Liver (tissue), 9 donors: ENCODE measurements around the gene VPS26B. TPM values are rescaled to one million over a fixed set of nuclear protein-coding genes. Genes with fewer than 3 reads are reported as not detected.

ENCODE experiments used
- DNase-seq: peaks from one replicate; pipeline ENCODE4 v3.0.0-alpha.2; 2017; ENCODE audit warnings: low spot score
- H3K27ac ChIP-seq, 2 donors: one replicate each; pipeline ENCODE4 v1.7.0; 2013; ENCODE audit warnings: inconsistent platforms in 2 of 2, low read length in 2 of 2, control low read depth in 1 of 2, low read depth in 1 of 2, mild to moderate bottlenecking in 1 of 2
- H3K27me3 ChIP-seq, 4 donors: one replicate each; pipeline versions ENCODE4 v1.6.1 to v1.7.0; 2013; ENCODE audit warnings: low read length in 3 of 4, inconsistent platforms in 1 of 4, mild to moderate bottlenecking in 1 of 4, moderate library complexity in 1 of 4; ENCODE audit not compliant: control insufficient read depth in 4 of 4, insufficient read depth in 4 of 4
- H3K36me3 ChIP-seq, 4 donors: one replicate each; pipeline versions ENCODE4 v1.6.1 to v1.7.0; 2013; ENCODE audit warnings: low read length in 3 of 4, mild to moderate bottlenecking in 3 of 4, low read depth in 1 of 4, moderate library complexity in 1 of 4; ENCODE audit not compliant: control insufficient read depth in 4 of 4, insufficient read depth in 3 of 4
- H3K4me1 ChIP-seq, 4 donors: one replicate each; pipeline versions ENCODE4 v1.6.1 to v1.7.0; 2013; ENCODE audit warnings: low read length in 3 of 4, mild to moderate bottlenecking in 3 of 4, moderate library complexity in 1 of 4; ENCODE audit not compliant: control insufficient read depth in 4 of 4, insufficient read depth in 4 of 4
- H3K4me3 ChIP-seq, 3 donors: one replicate each; pipeline versions ENCODE4 v1.6.1 to v1.7.0; 2013; ENCODE audit warnings: low read length in 3 of 3, control low read depth in 1 of 3, low read depth in 1 of 3, mild to moderate bottlenecking in 1 of 3
- H3K9ac ChIP-seq, 2 donors: one replicate each; pipeline ENCODE4 v1.7.0; 2013; ENCODE audit warnings: low read length in 2 of 2, mild to moderate bottlenecking in 2 of 2, moderate library complexity in 2 of 2, control low read depth in 1 of 2, low read depth in 1 of 2
- H3K9me3 ChIP-seq, 4 donors: one replicate each; pipeline versions ENCODE4 v1.6.1 to v1.7.0; 2013; ENCODE audit warnings: low read length in 3 of 4; ENCODE audit not compliant: control insufficient read depth in 4 of 4
- ATF3 ChIP-seq: IDR thresholded peaks from 2 replicates; pipeline ENCODE4 v1.6.1; 2016; ENCODE audit warnings: antibody characterized with exemption
- EGR1 ChIP-seq, 2 donors: IDR thresholded peaks; 2 replicates each; pipeline ENCODE4 v1.6.1; 2016 to 2018; ENCODE audit warnings: antibody characterized with exemption in 2 of 2, low read depth in 2 of 2
- FOXA1 ChIP-seq: IDR thresholded peaks from 2 replicates; pipeline ENCODE4 v1.6.1; 2016; ENCODE audit warnings: antibody characterized with exemption
- FOXA2 ChIP-seq: IDR thresholded peaks from 2 replicates; pipeline ENCODE4 v1.6.1; 2016; ENCODE audit warnings: antibody characterized with exemption
- GABPA ChIP-seq, 2 donors: IDR thresholded peaks in 1 of 2; conservative IDR thresholded peaks in 1 of 2; 2 replicates each; pipeline ENCODE4 v1.6.1; 2016; ENCODE audit warnings: antibody characterized with exemption in 2 of 2, mild to moderate bottlenecking in 1 of 2, moderate library complexity in 1 of 2
- JUND ChIP-seq, 2 donors: IDR thresholded peaks; 2 replicates each; pipeline ENCODE4 v1.6.1; 2016; ENCODE audit warnings: antibody characterized with exemption in 2 of 2
- MAX ChIP-seq: IDR thresholded peaks from 2 replicates; pipeline ENCODE4 v1.6.1; 2016; ENCODE audit warnings: antibody characterized with exemption
- NR2F2 ChIP-seq: IDR thresholded peaks from 2 replicates; pipeline ENCODE4 v1.6.1; 2016; ENCODE audit warnings: antibody characterized with exemption
- RXRA ChIP-seq, 2 donors: IDR thresholded peaks; 2 replicates each; pipeline ENCODE4 v1.6.1; 2017 to 2018; ENCODE audit warnings: antibody characterized with exemption in 2 of 2, mild to moderate bottlenecking in 1 of 2
- SP1 ChIP-seq: IDR thresholded peaks from 2 replicates; pipeline ENCODE4 v1.6.1; 2018; ENCODE audit warnings: antibody characterized with exemption, mild to moderate bottlenecking
- TAF1 ChIP-seq: conservative IDR thresholded peaks from 2 replicates; pipeline ENCODE4 v1.6.1; 2016; ENCODE audit warnings: antibody characterized with exemption, mild to moderate bottlenecking
- YY1 ChIP-seq: IDR thresholded peaks from 2 replicates; pipeline ENCODE4 v1.6.1; 2016; ENCODE audit warnings: antibody characterized with exemption, mild to moderate bottlenecking
- WGBS: extraction: QIAGEN DNeasy Blood & Tissue Kit; methylation state at CpG from one replicate; pipeline ENCODE4 v1.1.7; 2013; 5-methylcytosine and 5-hydroxymethylcytosine counted together
- polyA plus RNA-seq, 2 donors: library from polyadenylated mRNA; stranded (reverse) in 1 of 2; unstranded in 1 of 2; fragments of 200-250 nt in 1 of 2; fragments of >200 nt in 1 of 2; fragmentation: Nextera tagmentation in 1 of 2; extraction: Ambion mirVana in 1 of 2; gene quantifications; one replicate each; pipeline versions ENCODE4 v1.2.1 to v1.2.3, GENCODE V29; 2013 to 2015
- total RNA-seq, 2 donors: library from RNA; depleted of rRNA; stranded (reverse); fragments of >200 nt; gene quantifications; one replicate each; pipeline ENCODE4 v1.2.3, GENCODE V29; 2014
- donor health status: healthy.
- donor health status: healthy.
- donor health status: healthy.
- donor health status: healthy.
- donor health status: healthy.

The VPS26B gene
- total and polyA plus RNA-seq, 4 donors = 12.6 to 35.0 (median 20.2) TPM

GRCh38 chr11:134266841-134267251, 42.4 kb downstream of the VPS26B start (continued):
- TF ChIP-seq MAX (no peak), FOXA2 (no peak), RXRA (IDR thresholded peaks at IDR 0.05) (no peak), JUND (IDR thresholded peaks at IDR 0.05) (no peak), FOXA1 (no peak)

- DNase-seq = no peak
- peaks cover 2 to 18% (median 11%) of the 10 kb centered on the region in 4 donors for H3K36me3 ChIP-seq
- H3K4me3 ChIP-seq = no peak overlapping the region
- H3K9me3 ChIP-seq = no peaks in the 10 kb centered on the region
- H3K9ac ChIP-seq = no peak overlapping the region
- H3K4me1 ChIP-seq = peaks cover 0 to 3% (median under 1%) of the 10 kb centered on the region in 4 donors
- H3K27me3 ChIP-seq = no peaks in the 10 kb centered on the region
- no peak overlapping the region for H3K27ac ChIP-seq
- 92% methylated on average over 5 of the region's 5 CpGs for WGBS
- TF ChIP-seq EGR1 (IDR thresholded peaks at IDR 0.05; ENCODE audit: low read depth in 2 of 2) = no peak
- no peak for TF ChIP-seq FOXA1
- no peak for TF ChIP-seq GABPA (IDR thresholded peaks at IDR 0.05 in 1 of 2, conservative IDR thresholded peaks at IDR 0.05 in 1 of 2)
- no peak for TF ChIP-seq NR2F2
- no peak for TF ChIP-seq RXRA (IDR thresholded peaks at IDR 0.05)
- TF ChIP-seq SP1 = no peak
Measured at GRCh38 chr11:134267461-134267860, 43.0 kb downstream of the VPS26B start.

DNA sequence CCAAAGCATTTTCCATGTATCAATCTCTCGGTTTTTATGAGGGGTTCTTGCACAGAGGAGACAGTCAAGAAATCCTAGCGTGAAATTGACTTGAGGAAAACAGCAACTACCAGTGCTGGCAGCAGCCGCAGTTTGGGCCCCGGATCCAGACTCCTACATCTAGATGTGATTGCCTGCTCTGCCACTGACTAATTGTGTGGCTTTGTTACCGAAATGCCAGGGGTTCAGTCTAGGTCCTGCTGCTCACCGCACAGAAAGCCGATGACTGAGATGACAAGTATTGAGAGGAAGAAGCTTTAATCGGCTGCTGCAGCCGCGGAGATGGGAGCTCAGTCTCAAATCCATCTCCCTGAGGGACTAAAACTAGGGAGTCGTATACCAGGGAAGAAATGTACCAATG, 43.5 kb downstream of the VPS26B start:
- no peak for DNase-seq
- no peak for TF ChIP-seq SP1
- no peak for TF ChIP-seq JUND (IDR thresholded peaks at IDR 0.05)
- TF ChIP-seq EGR1 (IDR thresholded peaks at IDR 0.05; ENCODE audit: low read depth in 2 of 2) = no peak
- TF ChIP-seq ATF3 = no peak
- no peak for TF ChIP-seq MAX
- no peak for TF ChIP-seq FOXA2
- Histone ChIP-seq H3K4me1 (peaks cover 0 to 5% (median 1%) of the 10 kb centered on the region in 4 donors), H3K9ac (no peak overlapping the region), H3K27ac (no peak overlapping the region), H3K4me3 (no peak overlapping the region), H3K27me3 (no peaks in the 10 kb centered on the region), H3K36me3 (peaks cover 2 to 13% (median 7%) of the 10 kb centered on the region in 4 donors), H3K9me3 (no peaks in the 10 kb centered on the region)
- WGBS = 92% methylated on average over 11 of the region's 11 CpGs

- WGBS = 51% methylated on average over 5 of the region's 5 CpGs
Measured at GRCh38 chr11:134270250-134270714, 45.8 kb downstream of the VPS26B start.

More at GRCh38 chr11:134270250-134270714, 45.8 kb downstream of the VPS26B start:
- TF ChIP-seq JUND (IDR thresholded peaks at IDR 0.05) (no peak), GABPA (IDR thresholded peaks at IDR 0.05 in 1 of 2, conservative IDR thresholded peaks at IDR 0.05 in 1 of 2) (no peak), YY1 (no peak), ATF3 (no peak), FOXA1 (no peak), TAF1 (no peak), NR2F2 (no peak)
- DNase-seq = no peak
- Histone ChIP-seq H3K4me1 (peaks cover 0 to 5% (median 1%) of the 10 kb centered on the region in 4 donors), H3K36me3 (peaks cover 0 to 1% (median 0%) of the 10 kb centered on the region in 4 donors), H3K27ac (no peak overlapping the region), H3K9me3 (no peaks in the 10 kb centered on the region), H3K27me3 (peaks cover 0 to 10% (median 2%) of the 10 kb centered on the region in 4 donors), H3K9ac (no peak overlapping the region), H3K4me3 (no peak overlapping the region)
